ENCODE results near the gene RPRM. TPM values are rescaled to one million over a fixed set of nuclear protein-coding genes. Genes with fewer than 3 reads are reported as not detected.
"Not testable (repeated sequence)": the region's sequence is repeated elsewhere in the genome, so short reads cannot be mapped to it uniquely, and the experiment has no call there.

The RPRM gene
- polyA plus RNA-seq: under 1 TPM in 2 of 4 donors, not detected in 2; 0.13 to 0.51 TPM
- long read RNA-seq, donor 1: 0 reads
- long read RNA-seq, donor 2: 0 reads
- long read RNA-seq, donor 3, partial matches to known transcripts: 0 of 1 reads
- long read RNA-seq, donor 3, other reads (novel, unspliced or antisense): 0 of 1 reads
- long read RNA-seq, donor 4: 0 reads
- long read RNA-seq, donor 5, partial matches to known transcripts: 0 of 1 reads
- long read RNA-seq, donor 5, other reads (novel, unspliced or antisense): 0 of 1 reads
- long read RNA-seq, donor 6: 0 reads
- long read RNA-seq, donor 7: 0 reads
- long read RNA-seq, donor 8: 0 reads
- long read RNA-seq, donor 9: 0 reads
- long read RNA-seq, donor 10, transcript RPRM-201 (1 exons, 1,471 nt): major isoform, 15 of 15 reads
- long read RNA-seq, donor 10, partial matches to known transcripts: 0 of 15 reads
- long read RNA-seq, donor 10, other reads (novel, unspliced or antisense): 0 of 15 reads

- Histone ChIP-seq H3K27ac (ENCODE audit: low read depth in 1 of 3, low read length in 2 of 3) (no peak within 1 kb of the TSS), H3K27me3 (ENCODE audit: control insufficient read depth in 3 of 3, insufficient read depth in 3 of 3, low read length in 3 of 3) (peaks cover 4 to 52% (median 23%) of the 10 kb centered on the region in 3 donors)
- FAIRE-seq: no peak
These were observed at the start of gene RPRM for GRCh38 chr2:153478289-153479261. Gene RPRM (minus strand): TSS chr2:153478762. CDS start chr2:153478565, 197 bp downstream.

GRCh38 chr2:153519257-153519875 lies 40.8 kb upstream of the RPRM start:
- DNase-seq (peak; percentile 41 to 57), FAIRE-seq (no peak)
- no peak overlapping the region for H3K27ac ChIP-seq (ENCODE audit: low read depth in 1 of 3, low read length in 2 of 3)
- H3K27me3 ChIP-seq (ENCODE audit: control insufficient read depth in 3 of 3, insufficient read depth in 3 of 3, low read length in 3 of 3): no peaks in the 10 kb centered on the region
- no peaks in the 10 kb centered on the region for H3K9me3 ChIP-seq (ENCODE audit: control insufficient read depth in 2 of 2, insufficient read depth in 1 of 2, low read depth in 1 of 2, low read length in 1 of 2)
- no peaks in the 10 kb centered on the region for H3K36me3 ChIP-seq (ENCODE audit: control insufficient read depth in 3 of 3, insufficient read depth in 2 of 3, low read depth in 1 of 3, low read length in 3 of 3)
- 0% methylated on average over 1 of the region's 1 CpG for WGBS, 3 donors
- H3K4me1 ChIP-seq (ENCODE audit: control insufficient read depth in 3 of 3, insufficient read depth in 2 of 3, low read depth in 1 of 3, low read length in 2 of 3): no peaks in the 10 kb centered on the region
- H3K4me3 ChIP-seq (ENCODE audit: low read depth in 1 of 3, low read length in 3 of 3): no peak overlapping the region

More at GRCh38 chr2:153478289-153479261, at the start of gene RPRM:
- H3K4me3 ChIP-seq (ENCODE audit: low read depth in 1 of 3, low read length in 3 of 3): peak within 1 kb of the TSS; percentile 20 to 50 (median 28)
- H3K36me3 ChIP-seq (ENCODE audit: control insufficient read depth in 3 of 3, insufficient read depth in 2 of 3, low read depth in 1 of 3, low read length in 3 of 3): no peaks in the 10 kb centered on the region
- no peaks in the 10 kb centered on the region for H3K9me3 ChIP-seq (ENCODE audit: control insufficient read depth in 2 of 2, insufficient read depth in 1 of 2, low read depth in 1 of 2, low read length in 1 of 2)
- H3K4me1 ChIP-seq (ENCODE audit: control insufficient read depth in 3 of 3, insufficient read depth in 2 of 3, low read depth in 1 of 3, low read length in 2 of 3): peaks cover 0 to 14% (median 3%) of the 10 kb centered on the region in 3 donors
- DNase-seq: peak; percentile 51 to 83
- 1 to 2% (median 1%) methylated on average over 89 to 93 of the region's 93 CpGs for WGBS, 3 donors

- Histone ChIP-seq H3K27ac (ENCODE audit: low read depth in 1 of 3, low read length in 2 of 3) (no peak overlapping the region), H3K9me3 (ENCODE audit: control insufficient read depth in 2 of 2, insufficient read depth in 1 of 2, low read depth in 1 of 2, low read length in 1 of 2) (peaks cover 0 to 12% of the 10 kb centered on the region in 2 donors), H3K36me3 (ENCODE audit: control insufficient read depth in 3 of 3, insufficient read depth in 2 of 3, low read depth in 1 of 3, low read length in 3 of 3) (no peaks in the 10 kb centered on the region), H3K4me3 (ENCODE audit: low read depth in 1 of 3, low read length in 3 of 3) (no peak overlapping the region), H3K27me3 (ENCODE audit: control insufficient read depth in 3 of 3, insufficient read depth in 3 of 3, low read length in 3 of 3) (no peaks in the 10 kb centered on the region), H3K4me1 (ENCODE audit: control insufficient read depth in 3 of 3, insufficient read depth in 2 of 3, low read depth in 1 of 3, low read length in 2 of 3) (no peaks in the 10 kb centered on the region)
- DNase-seq (no peak), FAIRE-seq (no peak)
- 54 to 74% (median 61%) methylated on average over 4 of the region's 4 CpGs for WGBS, 3 donors
These were observed 33.8 kb upstream of the RPRM start for GRCh38 chr2:153512331-153512730.

- FAIRE-seq: no peak
- no peaks in the 10 kb centered on the region for H3K27me3 ChIP-seq (ENCODE audit: control insufficient read depth in 3 of 3, insufficient read depth in 3 of 3, low read length in 3 of 3)
- no peak overlapping the region for H3K4me3 ChIP-seq (ENCODE audit: low read depth in 1 of 3, low read length in 3 of 3)
- no peak overlapping the region for H3K27ac ChIP-seq (ENCODE audit: low read depth in 1 of 3, low read length in 2 of 3)
- H3K36me3 ChIP-seq (ENCODE audit: control insufficient read depth in 3 of 3, insufficient read depth in 2 of 3, low read depth in 1 of 3, low read length in 3 of 3): no peaks in the 10 kb centered on the region
- no peaks in the 10 kb centered on the region for H3K4me1 ChIP-seq (ENCODE audit: control insufficient read depth in 3 of 3, insufficient read depth in 2 of 3, low read depth in 1 of 3, low read length in 2 of 3)
- WGBS, 3 donors: 79 to 82% (median 80%) methylated on average over 4 of the region's 4 CpGs
- H3K9me3 ChIP-seq (ENCODE audit: control insufficient read depth in 2 of 2, insufficient read depth in 1 of 2, low read depth in 1 of 2, low read length in 1 of 2): peaks cover 0 to 15% of the 10 kb centered on the region in 2 donors
- no peak for DNase-seq
These were observed 32.4 kb upstream of the RPRM start for GRCh38 chr2:153510996-153511395.

GRCh38 chr2:153509133-153509532 lies 30.6 kb upstream of the RPRM start:
- no peak for DNase-seq
- FAIRE-seq: no peak
- 86 to 91% (median 90%) methylated on average over 15 of the region's 15 CpGs for WGBS, 3 donors
- H3K27me3 ChIP-seq (ENCODE audit: control insufficient read depth in 3 of 3, insufficient read depth in 3 of 3, low read length in 3 of 3): no peaks in the 10 kb centered on the region
- no peaks in the 10 kb centered on the region for H3K4me1 ChIP-seq (ENCODE audit: control insufficient read depth in 3 of 3, insufficient read depth in 2 of 3, low read depth in 1 of 3, low read length in 2 of 3)
- peaks cover 0 to 15% of the 10 kb centered on the region in 2 donors for H3K9me3 ChIP-seq (ENCODE audit: control insufficient read depth in 2 of 2, insufficient read depth in 1 of 2, low read depth in 1 of 2, low read length in 1 of 2)
- no peak overlapping the region for H3K4me3 ChIP-seq (ENCODE audit: low read depth in 1 of 3, low read length in 3 of 3)
- H3K27ac ChIP-seq (ENCODE audit: low read depth in 1 of 3, low read length in 2 of 3): no peak overlapping the region
- no peaks in the 10 kb centered on the region for H3K36me3 ChIP-seq (ENCODE audit: control insufficient read depth in 3 of 3, insufficient read depth in 2 of 3, low read depth in 1 of 3, low read length in 3 of 3)

- not testable (repeated sequence) for H3K27me3 ChIP-seq (ENCODE audit: control insufficient read depth in 3 of 3, insufficient read depth in 3 of 3, low read length in 3 of 3); H3K4me1 ChIP-seq (ENCODE audit: control insufficient read depth in 3 of 3, insufficient read depth in 2 of 3, low read depth in 1 of 3, low read length in 2 of 3); H3K27ac ChIP-seq (ENCODE audit: low read depth in 1 of 3, low read length in 2 of 3); FAIRE-seq; H3K4me3 ChIP-seq (ENCODE audit: low read depth in 1 of 3, low read length in 3 of 3); DNase-seq; H3K36me3 ChIP-seq (ENCODE audit: control insufficient read depth in 3 of 3, insufficient read depth in 2 of 3, low read depth in 1 of 3, low read length in 3 of 3)
- H3K9me3 ChIP-seq (ENCODE audit: control insufficient read depth in 2 of 2, insufficient read depth in 1 of 2, low read depth in 1 of 2, low read length in 1 of 2): peaks cover 0 to 15% of the 10 kb centered on the region in 2 donors
These were observed 27.9 kb upstream of the RPRM start for GRCh38 chr2:153506499-153506898.

GRCh38 chr2:153499439-153499838 lies 20.9 kb upstream of the RPRM start:
- no peak for DNase-seq
- no peaks in the 10 kb centered on the region for H3K9me3 ChIP-seq (ENCODE audit: control insufficient read depth in 2 of 2, insufficient read depth in 1 of 2, low read depth in 1 of 2, low read length in 1 of 2)
- H3K4me1 ChIP-seq (ENCODE audit: control insufficient read depth in 3 of 3, insufficient read depth in 2 of 3, low read depth in 1 of 3, low read length in 2 of 3): no peaks in the 10 kb centered on the region
- 79 to 84% (median 81%) methylated on average over 5 of the region's 5 CpGs for WGBS, 3 donors
- H3K4me3 ChIP-seq (ENCODE audit: low read depth in 1 of 3, low read length in 3 of 3): no peak overlapping the region
- FAIRE-seq: no peak
- H3K36me3 ChIP-seq (ENCODE audit: control insufficient read depth in 3 of 3, insufficient read depth in 2 of 3, low read depth in 1 of 3, low read length in 3 of 3): no peaks in the 10 kb centered on the region
- no peak overlapping the region for H3K27ac ChIP-seq (ENCODE audit: low read depth in 1 of 3, low read length in 2 of 3)
- H3K27me3 ChIP-seq (ENCODE audit: control insufficient read depth in 3 of 3, insufficient read depth in 3 of 3, low read length in 3 of 3): no peaks in the 10 kb centered on the region

Measured in small intestine (tissue), 16 donors.